Neural crest cell (in vitro differentiated cells): Measurements from ENCODE around the gene COTL1. TPM values are rescaled to one million over a fixed set of nuclear protein-coding genes. Genes with fewer than 3 reads are reported as not detected.

ENCODE experiments used
- DNase-seq: peaks from one replicate; pipeline ENCODE4 v3.0.0; 2021; ENCODE audit warnings: low read depth, mixed read lengths, low spot score
- H3K27ac Mint-ChIP-seq: one replicate; pipeline ENCODE4 v1.8.0; 2021; ENCODE audit warnings: mild to moderate bottlenecking, mixed read lengths; ENCODE audit not compliant: unreplicated experiment
- H3K27me3 Mint-ChIP-seq: 2 replicates; pipeline ENCODE4 v1.8.0; 2021; ENCODE audit warnings: low read depth, mild to moderate bottlenecking, mixed read lengths
- H3K36me3 Mint-ChIP-seq: 2 replicates; pipeline ENCODE4 v1.8.0; 2021; ENCODE audit warnings: low read depth, mild to moderate bottlenecking, mixed read lengths
- H3K4me1 Mint-ChIP-seq: 2 replicates; pipeline ENCODE4 v1.8.0; 2021; ENCODE audit warnings: mixed read lengths
- H3K4me3 Mint-ChIP-seq: one replicate; pipeline ENCODE4 v1.8.0; 2021; ENCODE audit warnings: mild to moderate bottlenecking, mixed read lengths
- H3K9me3 Mint-ChIP-seq: 2 replicates; pipeline ENCODE4 v1.8.0; 2021; ENCODE audit warnings: mixed read lengths
- total RNA-seq: library from RNA; stranded (reverse); gene quantifications from 2 replicates; pipeline ENCODE4 v1.2.1, GENCODE V29; 2021
- TF ChIP-seq, protein P1 (sequence below): fragments of 200-600 bp; sonication (generic); conservative IDR thresholded peaks from 2 replicates; pipeline ENCODE4 v1.5.0; 2021; ENCODE audit warnings: antibody characterized with exemption, mild to moderate bottlenecking

COTL1 gene
- total RNA-seq, 1 donor from 2014 or later, result 357 TPM

DNA sequence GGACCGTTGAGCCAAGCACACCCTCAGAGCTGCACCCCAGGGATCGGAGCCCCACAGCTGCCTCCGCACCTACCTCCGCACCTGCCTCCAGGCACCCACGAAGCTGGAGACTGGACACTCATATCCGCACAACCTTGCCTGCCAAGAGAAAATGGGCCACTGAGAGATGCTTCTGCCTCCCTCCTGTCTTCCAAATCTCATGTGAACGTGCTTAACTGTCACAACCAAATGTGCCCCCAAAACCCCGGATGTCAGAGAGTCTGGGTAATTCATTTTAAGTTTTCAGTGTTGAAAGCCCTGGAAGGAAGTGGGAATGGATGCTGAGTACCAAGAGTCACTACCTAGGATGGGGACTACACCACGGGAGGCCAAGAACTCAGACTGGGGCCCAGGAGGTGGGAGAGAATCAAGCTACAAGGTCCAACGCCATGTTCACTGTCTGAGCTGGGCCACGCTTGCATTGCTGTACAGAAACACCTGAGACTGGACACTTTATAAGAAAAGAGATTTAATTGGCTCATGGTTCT is 63.9 kb downstream of the COTL1 start:
- DNase-seq, result no peak
- TF ChIP-seq, protein P1, sequence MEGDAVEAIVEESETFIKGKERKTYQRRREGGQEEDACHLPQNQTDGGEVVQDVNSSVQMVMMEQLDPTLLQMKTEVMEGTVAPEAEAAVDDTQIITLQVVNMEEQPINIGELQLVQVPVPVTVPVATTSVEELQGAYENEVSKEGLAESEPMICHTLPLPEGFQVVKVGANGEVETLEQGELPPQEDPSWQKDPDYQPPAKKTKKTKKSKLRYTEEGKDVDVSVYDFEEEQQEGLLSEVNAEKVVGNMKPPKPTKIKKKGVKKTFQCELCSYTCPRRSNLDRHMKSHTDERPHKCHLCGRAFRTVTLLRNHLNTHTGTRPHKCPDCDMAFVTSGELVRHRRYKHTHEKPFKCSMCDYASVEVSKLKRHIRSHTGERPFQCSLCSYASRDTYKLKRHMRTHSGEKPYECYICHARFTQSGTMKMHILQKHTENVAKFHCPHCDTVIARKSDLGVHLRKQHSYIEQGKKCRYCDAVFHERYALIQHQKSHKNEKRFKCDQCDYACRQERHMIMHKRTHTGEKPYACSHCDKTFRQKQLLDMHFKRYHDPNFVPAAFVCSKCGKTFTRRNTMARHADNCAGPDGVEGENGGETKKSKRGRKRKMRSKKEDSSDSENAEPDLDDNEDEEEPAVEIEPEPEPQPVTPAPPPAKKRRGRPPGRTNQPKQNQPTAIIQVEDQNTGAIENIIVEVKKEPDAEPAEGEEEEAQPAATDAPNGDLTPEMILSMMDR, result no peak
- Mint-ChIP-seq H3K4me1 (peaks cover 76% of the 10 kb centered on the region), H3K4me3 (peak overlapping the region; percentile 20), H3K9me3 (no peaks in the 10 kb centered on the region), H3K36me3 (no peaks in the 10 kb centered on the region), H3K27ac (no peak overlapping the region), H3K27me3 (no peaks in the 10 kb centered on the region)

DNA sequence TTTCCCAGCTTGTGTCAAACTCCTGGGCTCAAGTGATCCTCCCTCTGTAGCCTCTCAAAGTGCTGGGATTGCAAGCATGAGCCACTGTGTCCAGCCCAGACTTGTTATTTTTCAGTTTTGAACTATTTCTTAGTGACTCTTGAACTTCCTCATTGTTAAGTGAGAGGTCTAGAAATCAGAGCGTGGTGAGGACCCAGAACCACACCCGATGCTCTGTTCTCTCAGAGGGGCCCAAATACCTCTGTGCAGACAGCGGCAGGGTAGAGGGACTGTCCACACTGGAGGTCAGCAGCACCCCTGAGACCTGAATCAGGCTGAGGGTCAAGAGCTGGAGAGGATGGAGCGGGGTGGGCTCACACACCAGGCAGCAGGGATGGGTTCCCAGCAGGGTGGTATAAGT is 65.7 kb downstream of the COTL1 start:
- no peaks in the 10 kb centered on the region for H3K36me3 Mint-ChIP-seq
- peaks cover 72% of the 10 kb centered on the region for H3K4me1 Mint-ChIP-seq
- DNase-seq, result no peak
- no peak overlapping the region for H3K4me3 Mint-ChIP-seq
- peak overlapping the region; percentile 78 for H3K27ac Mint-ChIP-seq
- TF ChIP-seq, protein P1, result no peak
- no peaks in the 10 kb centered on the region for H3K27me3 Mint-ChIP-seq
- no peaks in the 10 kb centered on the region for H3K9me3 Mint-ChIP-seq

DNA sequence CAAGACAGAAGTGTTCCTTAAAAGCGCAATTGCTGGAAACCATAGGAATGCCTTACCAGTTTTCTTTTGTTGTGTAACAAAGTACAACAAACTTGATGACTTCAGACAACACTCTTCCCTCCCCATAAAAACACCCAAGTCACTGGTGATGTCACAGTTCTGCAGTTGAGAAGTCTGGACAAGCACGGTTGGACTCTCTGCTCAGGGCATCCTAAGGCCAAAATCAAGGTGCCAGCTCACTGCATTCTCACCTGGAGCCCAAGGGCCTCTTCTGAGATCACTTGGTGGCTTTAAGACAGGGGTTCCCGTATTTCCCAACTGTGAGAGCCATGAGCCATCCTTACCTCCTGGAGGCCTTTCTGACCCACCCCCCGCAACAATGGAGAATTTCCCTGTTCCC is 67.8 kb downstream of the COTL1 start:
- TF ChIP-seq, protein P1, result no peak
- no peaks in the 10 kb centered on the region for H3K36me3 Mint-ChIP-seq
- no peaks in the 10 kb centered on the region for H3K27me3 Mint-ChIP-seq
- peaks cover 69% of the 10 kb centered on the region for H3K4me1 Mint-ChIP-seq
- no peaks in the 10 kb centered on the region for H3K9me3 Mint-ChIP-seq
- no peak for DNase-seq
- no peak overlapping the region for H3K27ac Mint-ChIP-seq
- no peak overlapping the region for H3K4me3 Mint-ChIP-seq

DNA sequence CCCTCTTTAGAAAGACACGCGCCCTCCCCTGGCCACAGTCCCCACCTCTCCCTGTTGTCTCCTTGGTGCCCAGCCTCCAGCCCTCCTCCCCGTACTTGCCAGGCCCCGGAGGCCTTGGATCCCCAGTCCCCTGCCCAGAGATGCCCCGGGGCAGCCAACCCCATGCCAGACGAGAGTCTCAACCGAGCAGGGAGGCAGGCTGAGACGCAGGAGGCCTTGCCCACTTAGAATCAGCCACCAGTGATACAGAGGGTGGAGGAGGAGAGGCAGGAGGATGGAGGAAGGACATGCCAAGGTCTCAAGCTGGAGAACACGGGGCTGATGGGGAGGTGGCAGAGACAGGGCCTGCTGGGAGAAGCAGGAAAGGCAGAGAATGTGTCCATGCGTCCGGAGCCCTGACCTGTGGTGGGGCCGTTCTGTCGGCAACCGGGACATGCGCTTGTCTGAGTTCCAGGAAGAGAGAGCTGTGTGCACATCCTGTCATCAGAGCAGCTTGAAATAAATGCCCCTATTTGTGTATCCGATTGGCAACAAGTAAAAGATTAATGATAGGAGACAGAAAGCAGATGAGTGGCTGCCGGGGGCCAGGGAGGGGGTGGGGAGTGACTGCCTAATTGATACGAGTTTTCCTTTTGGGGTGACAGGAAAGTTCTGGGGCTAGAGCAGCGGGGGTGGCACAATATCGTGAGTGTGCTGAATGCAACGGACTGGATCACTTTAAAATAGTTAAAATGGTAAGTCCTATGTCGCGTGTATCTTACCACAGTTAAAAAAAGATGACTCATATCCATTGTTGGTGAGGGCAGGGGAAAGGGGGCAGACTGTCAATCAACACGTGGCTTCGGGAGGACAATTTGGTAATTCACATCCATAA is 68.7 kb downstream of the COTL1 start:
- peaks cover 68% of the 10 kb centered on the region for H3K4me1 Mint-ChIP-seq
- no peaks in the 10 kb centered on the region for H3K27me3 Mint-ChIP-seq
- TF ChIP-seq, protein P1, result no peak
- H3K9me3 Mint-ChIP-seq, result no peaks in the 10 kb centered on the region
- no peaks in the 10 kb centered on the region for H3K36me3 Mint-ChIP-seq
- no peak for DNase-seq
- H3K27ac Mint-ChIP-seq, result peak overlapping the region; percentile 91
- peak overlapping the region; percentile 74 for H3K4me3 Mint-ChIP-seq

DNA sequence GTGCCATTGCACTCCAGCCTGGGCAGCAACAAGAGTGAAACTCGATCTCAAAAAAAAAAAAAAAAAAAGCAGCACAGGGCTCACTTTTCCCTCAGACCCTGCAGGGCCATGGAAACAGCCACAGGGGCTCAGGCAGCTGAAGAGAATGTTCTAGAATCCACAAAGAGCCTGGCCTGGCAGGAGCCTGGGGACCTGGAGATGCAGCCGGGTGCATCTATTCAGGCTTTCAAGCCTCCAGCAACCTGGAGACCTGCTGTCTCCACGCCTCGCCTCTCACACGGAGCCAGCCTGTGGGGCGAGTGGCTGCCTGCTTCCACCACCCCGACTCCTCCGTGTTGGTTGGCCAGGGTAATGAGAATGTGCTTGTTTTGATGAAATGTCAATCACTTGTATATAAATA is 69.4 kb downstream of the COTL1 start:
- Mint-ChIP-seq H3K4me3 (no peak overlapping the region), H3K27me3 (no peaks in the 10 kb centered on the region), H3K9me3 (no peaks in the 10 kb centered on the region), H3K4me1 (peaks cover 65% of the 10 kb centered on the region), H3K36me3 (no peaks in the 10 kb centered on the region), H3K27ac (no peak overlapping the region)
- TF ChIP-seq, protein P1, result no peak
- no peak for DNase-seq
